NCI-H2227 (cell line): Measurements from ENCODE around the gene RNF31.
"Not testable (repeated sequence)": the region's sequence is repeated elsewhere in the genome, so short reads cannot be mapped to it uniquely, and the experiment has no call there.

Experiments used
- DNase-seq: peaks from one replicate; lab custom pipeline; 2025; ENCODE audit not compliant: unreplicated experiment; lab: John Stamatoyannopoulos, UW

The RNF31 gene

GRCh38 chr14:24198814-24199524 is 51.7 kb downstream of the RNF31 start:
- DNase-seq, result no peak

GRCh38 chr14:24202538-24202937 is 55.2 kb downstream of the RNF31 start:
- not testable (repeated sequence) for DNase-seq

GRCh38 chr14:24203249-24203886 is 56.1 kb downstream of the RNF31 start:
- DNase-seq, result not testable (repeated sequence)

GRCh38 chr14:24204163-24205146 is 57.2 kb downstream of the RNF31 start:
- no peak for DNase-seq

GRCh38 chr14:24206260-24207103 is 59.2 kb downstream of the RNF31 start:
- DNase-seq, result no peak

GRCh38 chr14:24207104-24207551 is 59.8 kb downstream of the RNF31 start:
- no peak for DNase-seq

- no peak for DNase-seq
Observed at GRCh38 chr14:24207625-24208024, 60.3 kb downstream of the RNF31 start.
